ENCODE results near the gene INKA1. TPM values are rescaled to one million over a fixed set of nuclear protein-coding genes. Genes with fewer than 3 reads are reported as not detected.

Gene INKA1
- total RNA-seq, 1 experiment from 2014 or later: 1.4 TPM

DNA sequence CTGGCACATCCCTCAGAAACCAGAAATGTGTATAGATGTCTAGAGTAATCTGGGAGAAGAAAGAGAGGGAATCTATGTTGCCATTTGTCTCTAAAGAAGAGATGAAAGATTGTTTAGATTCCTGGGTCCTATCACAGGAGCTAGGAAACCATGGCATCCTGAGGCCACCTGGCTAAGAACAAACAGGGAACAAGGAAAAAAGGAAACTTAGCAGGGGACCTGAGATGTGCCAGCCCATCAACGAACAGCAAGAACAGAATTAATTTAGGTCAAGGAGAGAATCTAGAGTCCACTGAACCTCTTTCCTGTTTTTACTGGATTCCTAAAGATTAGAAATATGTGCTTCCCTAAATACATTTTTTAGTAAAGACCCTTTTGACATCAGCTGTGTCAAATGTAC is 47.0 kb upstream of the INKA1 start:
- no peak overlapping the region for H3T11ph ChIP-seq (ENCODE audit: low read length)
- TF ChIP-seq, protein P1, sequence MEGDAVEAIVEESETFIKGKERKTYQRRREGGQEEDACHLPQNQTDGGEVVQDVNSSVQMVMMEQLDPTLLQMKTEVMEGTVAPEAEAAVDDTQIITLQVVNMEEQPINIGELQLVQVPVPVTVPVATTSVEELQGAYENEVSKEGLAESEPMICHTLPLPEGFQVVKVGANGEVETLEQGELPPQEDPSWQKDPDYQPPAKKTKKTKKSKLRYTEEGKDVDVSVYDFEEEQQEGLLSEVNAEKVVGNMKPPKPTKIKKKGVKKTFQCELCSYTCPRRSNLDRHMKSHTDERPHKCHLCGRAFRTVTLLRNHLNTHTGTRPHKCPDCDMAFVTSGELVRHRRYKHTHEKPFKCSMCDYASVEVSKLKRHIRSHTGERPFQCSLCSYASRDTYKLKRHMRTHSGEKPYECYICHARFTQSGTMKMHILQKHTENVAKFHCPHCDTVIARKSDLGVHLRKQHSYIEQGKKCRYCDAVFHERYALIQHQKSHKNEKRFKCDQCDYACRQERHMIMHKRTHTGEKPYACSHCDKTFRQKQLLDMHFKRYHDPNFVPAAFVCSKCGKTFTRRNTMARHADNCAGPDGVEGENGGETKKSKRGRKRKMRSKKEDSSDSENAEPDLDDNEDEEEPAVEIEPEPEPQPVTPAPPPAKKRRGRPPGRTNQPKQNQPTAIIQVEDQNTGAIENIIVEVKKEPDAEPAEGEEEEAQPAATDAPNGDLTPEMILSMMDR (conservative IDR thresholded peaks at IDR 0.05): no peak
- no peak overlapping the region for H3K4ac ChIP-seq (ENCODE audit: low read depth, low read length)
- no peaks in the 10 kb centered on the region for H3K23me2 ChIP-seq (ENCODE audit: insufficient read length, low read depth, low read length, poor library complexity, severe bottlenecking)
- no peak overlapping the region for H3K23ac ChIP-seq (ENCODE audit: insufficient read length, low read depth, low read length)
- no peak overlapping the region for H2BK20ac ChIP-seq (ENCODE audit: low read depth, low read length, poor library complexity, severe bottlenecking)
- H3K9me3 ChIP-seq (ENCODE audit: control insufficient read depth, low read depth, low read length): no peaks in the 10 kb centered on the region
- H2AFZ ChIP-seq (ENCODE audit: low read length): no peak overlapping the region
- H3K4me1 ChIP-seq (ENCODE audit: insufficient read depth, low read length): no peaks in the 10 kb centered on the region; the same call in 1 of the 2 replicates
- peaks cover 6% of the 10 kb centered on the region for H3K79me1 ChIP-seq (ENCODE audit: insufficient read depth, low read depth, low read length, poor library complexity, severe bottlenecking)
- no peak overlapping the region for H2BK12ac ChIP-seq (ENCODE audit: insufficient read length, low read depth, low read length)
- Mint-ChIP-seq H3K9me3 (no peaks in the 10 kb centered on the region), H3K4me1 (peaks cover 3 to 11% of the 10 kb centered on the region in 2 experiments), H3K4me3 (no peak overlapping the region; a peak in 1 of 5 replicates), H3K27me3 (ENCODE audit: low read depth) (no peaks in the 10 kb centered on the region), H3K36me3 (ENCODE audit: insufficient read depth in 1 of 3, low read depth in 3 of 3) (peaks cover 0 to 3% (median 0%) of the 10 kb centered on the region in 3 experiments; a peak in 3 of 7 replicates), H3K27ac (no peak overlapping the region)
- H3K27me3 ChIP-seq (ENCODE audit: insufficient read depth, low read length): no peaks in the 10 kb centered on the region; the same call in 1 of the 2 replicates
- no peak overlapping the region for H3K18ac ChIP-seq (ENCODE audit: insufficient read length, low read depth, low read length)
- no peak for DNase-seq
- H3K14ac ChIP-seq (ENCODE audit: insufficient read depth, low read length): no peak overlapping the region
- H3K56ac ChIP-seq (ENCODE audit: insufficient read length, low read depth, low read length): no peak overlapping the region
- no peak overlapping the region for H3K9ac ChIP-seq (ENCODE audit: extremely low read depth, insufficient read length, low read length)
- no peaks in the 10 kb centered on the region for H4K20me1 ChIP-seq (ENCODE audit: control insufficient read depth, insufficient read depth, insufficient read length)
- no peak overlapping the region for H4K91ac ChIP-seq (ENCODE audit: insufficient read length, low read depth, low read length)
- no peak overlapping the region for H2AK5ac ChIP-seq (ENCODE audit: insufficient read length, low read length)
- no CpG with 5 or more reads among the region's 1 CpG for WGBS (ENCODE audit: extremely low coverage, insufficient read length, low lambda C conversion rate)
- no peak overlapping the region for H3K4me2 ChIP-seq (ENCODE audit: insufficient read depth, insufficient read length, low read length)
- no peak overlapping the region for H2BK5ac ChIP-seq (ENCODE audit: insufficient read length, low read length)
- no peak overlapping the region for H2BK15ac ChIP-seq (ENCODE audit: low read depth, low read length)
- no peak overlapping the region for H2BK120ac ChIP-seq (ENCODE audit: low read depth, low read length, poor library complexity, severe bottlenecking)
- H3K27ac ChIP-seq (ENCODE audit: insufficient read length, low read depth, low read length): no peak overlapping the region
- no peak overlapping the region for H4K5ac ChIP-seq (ENCODE audit: insufficient read length, low read depth, low read length)
- H4K8ac ChIP-seq (replicated peaks; ENCODE audit: insufficient read length, low read depth, low read length): no peak overlapping the region
- peaks cover 3% of the 10 kb centered on the region; the same call in 1 of the 2 replicates for H3K79me2 ChIP-seq (ENCODE audit: insufficient read depth, low read length)
